ENCODE measurements around the gene TM4SF4.

Gene TM4SF4

GRCh38 chr3:149515249-149515648, 40.8 kb downstream of the TM4SF4 start:
- no peak for DNase-seq

DNA sequence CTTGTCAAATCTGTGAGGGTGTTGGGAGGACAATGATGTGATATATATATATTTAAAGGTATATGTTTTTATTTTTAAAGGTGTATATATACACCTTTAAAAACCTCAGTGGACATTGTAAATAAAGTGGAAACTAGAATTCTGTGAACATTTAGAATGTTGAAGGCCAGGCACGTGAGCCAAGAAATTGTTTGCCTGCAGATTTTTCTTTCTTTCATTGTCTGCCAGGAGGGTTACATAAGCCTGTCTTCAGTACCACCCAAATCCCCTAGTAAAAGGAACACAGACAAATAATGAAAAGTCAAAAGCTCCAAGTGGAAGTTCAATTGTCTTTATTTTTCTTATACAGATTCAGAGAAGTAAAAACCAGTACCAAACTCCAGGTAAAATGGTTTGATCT, 42.4 kb downstream of the TM4SF4 start:
- no peak for DNase-seq

DNA sequence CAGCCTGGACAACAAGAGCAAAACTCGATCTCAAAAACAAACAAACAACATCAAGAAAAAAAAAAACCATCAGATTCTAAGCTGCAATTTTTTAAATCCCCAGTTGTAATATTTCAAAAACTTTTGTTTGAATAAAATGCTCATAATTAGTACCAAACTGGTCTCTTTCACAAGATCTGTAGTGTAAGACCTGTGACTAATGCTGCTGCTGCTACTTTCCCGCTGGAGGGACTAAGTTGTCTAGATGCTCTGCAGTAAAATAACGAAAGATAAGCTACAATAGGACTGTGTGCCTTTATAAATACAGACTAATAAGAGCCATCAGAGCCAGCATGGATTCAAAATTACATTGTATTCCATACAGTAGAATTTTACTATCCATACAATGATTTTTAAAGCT, 45.4 kb downstream of the TM4SF4 start:
- no peak for DNase-seq

- no peak for DNase-seq
These were observed 49.2 kb downstream of the TM4SF4 start for GRCh38 chr3:149523512-149524299.

- DNase-seq, result no peak
These were observed 53.2 kb downstream of the TM4SF4 start for GRCh38 chr3:149527531-149528339.

GRCh38 chr3:149528340-149528650, 53.8 kb downstream of the TM4SF4 start:
- no peak for DNase-seq

DNA sequence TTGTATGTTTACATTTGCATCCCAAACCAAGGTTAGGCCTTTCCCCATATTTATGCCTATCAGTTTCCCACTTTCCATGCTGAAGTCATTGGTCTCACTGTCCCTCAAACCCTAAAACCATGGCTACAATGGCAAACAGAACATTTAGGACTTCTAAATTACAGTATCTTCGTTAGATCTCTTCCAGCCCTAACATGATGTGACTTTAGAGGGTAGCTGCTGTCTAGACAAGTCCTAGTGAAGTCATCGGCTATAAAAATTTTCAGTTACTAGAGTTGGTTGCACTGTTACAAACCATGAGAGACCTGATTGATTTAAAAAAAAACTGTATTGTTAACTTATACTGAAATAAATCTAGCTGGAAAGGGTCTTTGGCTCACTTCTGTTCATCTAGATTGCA, 54.6 kb downstream of the TM4SF4 start:
- DNase-seq, result no peak

GRCh38 chr3:149532489-149533180, 58.1 kb downstream of the TM4SF4 start:
- DNase-seq, result no peak

DNA sequence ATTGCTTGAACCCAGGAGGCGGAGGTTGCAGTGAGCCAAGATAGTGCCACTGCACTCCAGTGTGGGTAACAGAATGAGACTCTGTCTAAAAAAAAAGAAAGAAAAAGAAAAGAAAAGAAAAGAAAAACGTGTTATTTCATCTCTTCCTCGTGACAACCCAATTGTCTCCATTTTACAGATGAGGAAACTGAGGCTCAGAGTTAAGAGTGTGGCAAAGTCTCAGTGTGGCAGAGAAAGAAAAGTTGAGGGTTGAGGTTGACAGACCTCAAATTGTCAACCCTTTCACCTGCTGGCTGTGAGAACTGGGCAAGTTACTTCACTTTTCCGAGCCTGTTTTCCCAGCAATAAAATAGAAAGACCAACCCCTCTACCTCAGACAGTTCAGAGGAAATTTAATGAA, 59.6 kb downstream of the TM4SF4 start:
- DNase-seq, result no peak

DNA sequence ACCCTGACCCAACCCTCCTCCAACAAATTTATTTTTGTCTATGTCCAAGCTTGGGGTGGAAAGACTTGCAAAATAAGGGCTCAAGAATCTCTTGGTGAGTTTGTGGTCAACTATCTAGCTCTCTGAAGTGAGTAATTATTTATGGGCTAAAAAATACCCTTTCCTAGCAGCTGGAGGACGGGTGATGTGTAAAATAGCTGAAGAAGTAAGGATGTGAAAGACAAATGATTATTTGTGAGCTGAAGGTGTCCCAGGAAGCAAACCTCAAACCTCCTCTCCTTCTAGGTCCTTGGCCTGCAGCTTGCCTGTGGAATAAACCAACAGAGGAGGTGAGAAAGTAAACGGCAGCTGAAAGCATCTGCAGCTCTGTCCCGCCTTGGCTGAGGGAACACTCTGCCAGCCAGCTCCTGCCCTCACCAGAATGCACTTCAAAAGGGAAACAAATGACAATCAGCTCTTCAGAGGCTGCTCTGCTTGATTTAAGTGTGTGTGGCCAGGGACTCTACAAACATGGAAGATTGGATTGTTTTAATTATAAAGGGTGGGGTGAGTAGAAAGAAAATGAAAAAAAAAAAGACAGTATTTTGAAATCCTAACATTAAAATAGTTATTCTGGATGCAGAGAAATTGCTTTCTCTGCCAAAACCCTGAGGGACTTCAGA, 60.3 kb downstream of the TM4SF4 start:
- no peak for DNase-seq

GRCh38 chr3:149535333-149535685, 60.8 kb downstream of the TM4SF4 start:
- no peak for DNase-seq

GRCh38 chr3:149536429-149536828, 61.9 kb downstream of the TM4SF4 start:
- DNase-seq, result no peak

DNA sequence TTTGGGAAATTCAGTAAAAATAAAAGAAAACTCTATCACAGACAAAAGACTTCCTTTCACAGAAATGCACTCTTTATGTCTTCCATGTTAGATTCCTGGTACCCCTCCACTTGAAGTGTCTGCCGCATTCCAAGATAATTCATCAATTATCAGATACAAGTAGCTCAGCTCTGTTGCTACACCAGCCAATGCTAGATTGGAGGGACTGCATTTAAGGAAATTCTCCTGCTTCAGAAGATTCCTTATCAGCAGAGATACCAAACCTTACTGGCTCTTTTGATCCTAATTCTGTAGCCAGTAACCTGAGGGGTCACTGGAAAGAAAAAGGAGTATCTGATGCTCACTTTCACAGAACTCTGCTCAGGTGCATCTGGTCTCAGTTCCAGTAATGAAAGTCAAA, 63.9 kb downstream of the TM4SF4 start:
- DNase-seq, result no peak

DNA sequence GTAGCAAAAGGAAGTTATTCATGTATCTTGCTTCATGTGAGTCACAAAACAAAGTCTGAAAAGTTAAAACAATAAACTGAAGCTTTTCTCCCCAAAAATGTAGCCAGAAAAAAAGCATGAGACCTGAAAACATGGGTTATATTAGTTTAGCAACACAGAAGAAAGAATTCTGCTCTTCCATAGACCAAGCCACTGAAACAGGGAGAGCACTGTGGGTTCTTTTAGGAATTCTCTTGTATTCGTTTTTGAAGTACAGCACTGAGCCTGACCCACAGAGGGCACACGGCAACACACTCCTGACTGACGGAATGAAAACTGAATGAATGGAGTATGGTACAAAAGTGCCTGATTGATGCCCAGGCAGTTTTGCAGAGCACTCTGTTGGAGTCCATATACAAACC, 66.6 kb downstream of the TM4SF4 start:
- DNase-seq, result no peak

- no peak for DNase-seq
These were observed 68.1 kb downstream of the TM4SF4 start for GRCh38 chr3:149542375-149543312.

DNA sequence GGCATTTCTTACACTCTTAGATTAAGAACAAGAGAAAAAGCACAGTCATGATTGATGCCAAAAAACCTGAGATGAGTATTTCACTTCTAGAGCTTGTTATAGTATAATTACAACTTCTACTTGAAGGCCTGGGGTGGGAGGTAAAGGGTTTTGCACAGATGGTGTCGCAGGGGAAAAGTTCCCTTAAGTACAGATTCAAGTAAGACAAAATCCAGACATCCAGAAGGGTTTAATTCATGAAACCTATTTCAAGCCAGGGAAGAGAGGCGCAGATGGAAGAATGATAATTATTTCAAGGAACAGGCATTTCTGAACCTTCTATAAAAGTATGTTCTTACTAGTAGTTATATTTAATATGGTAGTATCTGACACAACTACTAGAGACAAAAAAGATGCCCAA, 70.6 kb downstream of the TM4SF4 start:
- DNase-seq, result no peak

GRCh38 chr3:149547413-149547812, 72.9 kb downstream of the TM4SF4 start:
- no peak for DNase-seq

DNA sequence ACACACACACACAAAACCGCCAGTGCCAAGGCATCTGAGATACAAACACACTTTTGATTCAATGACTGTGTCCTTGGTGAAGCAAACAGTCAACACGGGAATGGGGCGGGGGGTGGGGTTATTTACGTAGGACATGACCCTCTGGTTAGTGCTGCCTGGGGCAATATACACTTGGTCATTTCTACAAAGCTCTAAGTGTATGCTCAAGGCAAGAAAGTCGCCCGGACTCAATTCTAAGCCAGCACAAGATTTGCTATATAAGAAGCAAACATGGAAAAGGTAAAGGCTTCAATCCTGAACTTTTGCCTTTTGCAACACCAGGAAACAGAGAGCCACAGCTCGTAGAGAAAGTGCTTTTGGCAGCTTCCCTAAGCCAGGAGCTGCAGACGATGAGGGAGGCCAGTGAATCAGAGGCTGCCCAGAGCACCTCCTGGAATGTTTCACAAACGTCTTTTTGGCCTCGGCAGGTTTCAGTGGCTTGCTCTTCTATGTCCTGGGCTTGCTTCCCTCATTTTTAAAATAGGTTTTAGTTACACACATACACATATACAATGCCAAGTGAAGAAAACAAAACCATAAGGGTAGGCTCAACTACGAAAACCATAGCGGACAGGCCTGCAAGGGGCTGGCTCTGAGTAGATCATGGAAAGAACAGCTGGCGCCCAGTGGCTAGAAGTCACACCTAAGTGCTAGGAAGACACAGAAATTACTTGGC, 73.6 kb downstream of the TM4SF4 start:
- no peak for DNase-seq

DNA sequence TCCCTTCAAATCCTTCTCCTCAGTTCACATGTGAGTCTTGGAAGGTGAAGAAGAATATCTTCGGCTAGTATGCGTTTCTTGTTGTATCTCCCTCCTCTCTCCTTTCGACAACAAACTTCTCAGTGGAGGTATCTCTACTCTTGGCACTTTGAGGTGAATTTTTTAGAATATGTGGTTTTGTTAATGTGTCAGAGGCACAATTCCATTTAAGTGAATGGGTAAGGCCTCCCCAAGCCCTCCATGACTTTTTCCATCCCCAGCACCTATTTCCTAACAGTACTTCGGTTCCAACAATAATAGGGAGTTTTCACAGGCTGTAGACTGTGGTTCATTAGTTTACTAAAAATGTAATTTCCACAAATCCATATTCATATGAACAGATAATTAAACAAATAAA, 74.2 kb downstream of the TM4SF4 start:
- DNase-seq, result no peak

DNA sequence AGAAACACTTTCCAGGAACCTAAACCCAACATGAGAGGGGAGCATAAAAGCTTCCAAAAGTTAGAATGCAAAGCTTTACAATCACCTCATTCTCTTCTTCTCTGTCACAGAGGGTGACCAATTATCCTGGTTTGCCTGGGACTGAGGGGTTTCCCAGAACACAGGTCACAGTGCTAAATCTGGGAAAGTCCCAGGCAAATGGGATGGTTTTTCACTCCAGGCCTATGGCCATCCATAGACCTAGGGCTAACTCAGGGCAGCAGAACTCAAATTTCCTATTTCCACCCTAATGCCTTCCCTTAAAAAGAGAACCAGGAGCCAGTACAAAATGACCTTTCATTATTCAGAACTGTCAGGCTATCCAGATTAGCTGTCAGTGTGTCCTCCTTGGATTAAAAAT, 77.0 kb downstream of the TM4SF4 start:
- no peak for DNase-seq

DNA sequence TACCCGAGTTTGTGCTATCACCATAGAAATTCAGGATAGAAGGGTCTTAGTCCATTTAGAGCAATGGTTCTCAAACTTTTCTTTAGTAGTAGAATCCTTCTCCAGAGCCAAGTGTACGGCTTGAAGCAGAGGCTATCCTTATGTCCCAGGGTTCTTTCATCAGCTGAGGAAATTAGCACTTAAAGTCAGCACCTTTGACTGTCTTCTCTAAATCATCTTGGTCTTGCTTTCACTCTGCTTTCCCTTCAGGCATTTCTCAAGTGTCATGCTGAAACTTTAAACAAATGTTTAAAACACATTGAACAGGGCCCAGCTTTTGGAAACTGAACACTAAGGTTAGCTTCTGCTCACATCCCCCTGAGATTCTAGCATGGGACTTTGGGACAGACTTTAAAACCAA, 78.2 kb downstream of the TM4SF4 start:
- no peak for DNase-seq

Measured in activated gamma-delta T cell treated with Interleukin-2 at 50 U/mL for 16 hours (primary cell).